ENCODE data around the gene ZNF775.
"Not testable (repeated sequence)": the region's sequence is repeated elsewhere in the genome, so short reads cannot be mapped to it uniquely, and the experiment has no call there.

Gene ZNF775

GRCh38 chr7:150383710-150384397 lies 4.7 kb downstream of the ZNF775 start:
- DNase-seq = no peak

GRCh38 chr7:150384406-150385301 lies 5.5 kb downstream of the ZNF775 start:
- no peak for DNase-seq

GRCh38 chr7:150385302-150385723 lies 6.2 kb downstream of the ZNF775 start:
- DNase-seq = no peak

- DNase-seq = not testable (repeated sequence)
Measured at GRCh38 chr7:150385884-150386283, 6.8 kb downstream of the ZNF775 start.

GRCh38 chr7:150388306-150388705 lies 9.2 kb downstream of the ZNF775 start:
- DNase-seq = no peak

GRCh38 chr7:150388709-150389531 lies 9.8 kb downstream of the ZNF775 start:
- no peak for DNase-seq

- no peak for DNase-seq
Measured at GRCh38 chr7:150389532-150389816, 10.3 kb downstream of the ZNF775 start.

- DNase-seq = no peak
Measured at GRCh38 chr7:150390205-150390604, 11.1 kb downstream of the ZNF775 start.

- DNase-seq = no peak
Measured at GRCh38 chr7:150393325-150393724, 14.2 kb downstream of the ZNF775 start.

GRCh38 chr7:150396426-150396825 lies 17.3 kb downstream of the ZNF775 start:
- DNase-seq = no peak

GRCh38 chr7:150396851-150397260 lies 17.7 kb downstream of the ZNF775 start:
- DNase-seq = no peak

GRCh38 chr7:150397346-150398107 lies 18.4 kb downstream of the ZNF775 start:
- no peak for DNase-seq

- no peak for DNase-seq
Measured at GRCh38 chr7:150398108-150398964, 19.2 kb downstream of the ZNF775 start.

- DNase-seq = no peak
Measured at GRCh38 chr7:150398965-150399320, 19.8 kb downstream of the ZNF775 start.

- DNase-seq = no peak
Measured at GRCh38 chr7:150399421-150400007, 20.4 kb downstream of the ZNF775 start.

- no peak for DNase-seq
Measured at GRCh38 chr7:150400008-150400787, 21.1 kb downstream of the ZNF775 start.

GRCh38 chr7:150400788-150401423 lies 21.8 kb downstream of the ZNF775 start:
- no peak for DNase-seq

GRCh38 chr7:150401424-150401790 lies 22.3 kb downstream of the ZNF775 start:
- DNase-seq = no peak

- DNase-seq = no peak
Measured at GRCh38 chr7:150401861-150402631, 22.9 kb downstream of the ZNF775 start.
